PC-3 (cell line): ENCODE measurements around the gene PSMG2. TPM values are rescaled to one million over a fixed set of nuclear protein-coding genes. Genes with fewer than 3 reads are reported as not detected.

Experiments
- ATAC-seq: fragments of 200-7000 bp; cut with Tn5 transposase; 2 replicates; pipeline ENCODE4 v1.9.1; 2020; ENCODE audit warnings: mild to moderate bottlenecking, moderate library complexity
- BruUV-seq: library from RNA; stranded (reverse); fragments of 400-500 nt; replicated peaks from 2 replicates; lab custom pipeline; 2021; lab: Mats Ljungman, UMichigan
- CTCF ChIA-PET: fragments of 300-600 bp; sonication (Branson Sonifier 250); formaldehyde crosslinking; loops from one replicate; lab custom pipeline; 2022; ENCODE audit warnings: antibody characterized with exemption; lab: Charles Lee
- POLR2A ChIA-PET: fragments of 300-600 bp; sonication (Branson Sonifier 250); formaldehyde crosslinking; loops from one replicate; lab custom pipeline; 2022; ENCODE audit warnings: antibody characterized with exemption; ENCODE audit not compliant: unreplicated experiment; lab: Charles Lee
- DNase-seq: peaks from one replicate; pipeline ENCODE4 v3.0.0-alpha.2; 2015
- H2AFZ ChIP-seq: fragments of 300-600 bp; sonication (generic); 2 replicates; pipeline ENCODE4 v1.6.0; 2016; ENCODE audit warnings: antibody characterized with exemption, low read length
- H3F3A ChIP-seq: fragments of 300-600 bp; sonication (generic); one replicate; pipeline ENCODE4 v1.6.0; 2017; ENCODE audit warnings: antibody characterized with exemption, low read length, control low read depth, mild to moderate bottlenecking; ENCODE audit not compliant: unreplicated experiment
- H3K27ac ChIP-seq: fragments of 300-600 bp; sonication (generic); 2 replicates; pipeline ENCODE4 v1.5.1; 2016; ENCODE audit warnings: mild to moderate bottlenecking, low read length
- H3K27me3 ChIP-seq: fragments of 300-600 bp; sonication (generic); 2 replicates; pipeline ENCODE4 v1.6.1; 2016; ENCODE audit warnings: low read length, mixed read lengths
- H3K36me3 ChIP-seq: fragments of 300-600 bp; sonication (generic); 2 replicates; pipeline ENCODE4 v1.6.1; 2016; ENCODE audit warnings: low read depth, mixed run types, low read length, mixed read lengths
- H3K4me1 ChIP-seq: fragments of 300-600 bp; sonication (generic); 2 replicates; pipeline ENCODE4 v1.5.1; 2016; ENCODE audit warnings: low read length; ENCODE audit not compliant: insufficient read depth
- H3K4me2 ChIP-seq: fragments of 300-600 bp; sonication (generic); 2 replicates; pipeline ENCODE4 v1.6.0; 2016; ENCODE audit warnings: low read length
- H3K4me3 ChIP-seq: fragments of 300-600 bp; sonication (generic); 2 replicates; pipeline ENCODE4 v1.5.1; 2016; ENCODE audit warnings: mild to moderate bottlenecking, low read length, mixed read lengths
- H3K79me2 ChIP-seq: fragments of 300-600 bp; sonication (generic); 2 replicates; pipeline ENCODE4 v1.6.1; 2017; ENCODE audit warnings: low read length, mixed read lengths
- H3K9ac ChIP-seq: fragments of 300-600 bp; sonication (generic); 2 replicates; pipeline ENCODE4 v1.6.0; 2016; ENCODE audit warnings: mild to moderate bottlenecking, low read length
- H3K9me2 ChIP-seq: fragments of 300-600 bp; sonication (generic); replicated peaks from 2 replicates; pipeline ENCODE4 v1.6.1; 2016; ENCODE audit warnings: mixed run types, low read length, mixed read lengths
- H3K9me3 ChIP-seq: fragments of 300-600 bp; sonication (generic); 2 replicates; pipeline ENCODE4 v1.6.1; 2016; ENCODE audit warnings: low read length, mixed read lengths
- H4K20me1 ChIP-seq: fragments of 300-600 bp; sonication (generic); 2 replicates; pipeline ENCODE4 v1.6.1; 2016; ENCODE audit warnings: low read length, mixed read lengths
- CTCF ChIP-seq: fragments of 300-600 bp; sonication (generic); conservative IDR thresholded peaks from 2 replicates; pipeline ENCODE4 v1.5.1; 2017; ENCODE audit warnings: antibody characterized with exemption, low read depth, mild to moderate bottlenecking, low read length
- EZH2 ChIP-seq: fragments of 300-600 bp; sonication (generic); IDR thresholded peaks from one replicate; pipeline ENCODE4 v1.6.1; 2017; ENCODE audit warnings: antibody characterized with exemption, mild to moderate bottlenecking, low read length; ENCODE audit not compliant: unreplicated experiment
- EZH2phosphoT487 ChIP-seq: fragments of 300-600 bp; sonication (generic); IDR thresholded peaks from 2 replicates; pipeline ENCODE4 v1.6.1; 2018; ENCODE audit warnings: mild to moderate bottlenecking, antibody characterized with exemption, low read length, borderline replicate concordance
- intact Hi-C: fragments of 100-400 bp; cut with micrococcal nuclease; formaldehyde crosslinking; loops from 2 replicates; pipeline ENCODE4 v1.9.0; 2023
- total RNA-seq: library from RNA; depleted of rRNA; stranded (reverse); fragments of >200 nt; gene quantifications from 2 replicates; pipeline ENCODE4 v1.2.3, GENCODE V29; 2014

PSMG2 gene
- total RNA-seq, 1 experiment from 2014 or later: 93.6 TPM

DNA sequence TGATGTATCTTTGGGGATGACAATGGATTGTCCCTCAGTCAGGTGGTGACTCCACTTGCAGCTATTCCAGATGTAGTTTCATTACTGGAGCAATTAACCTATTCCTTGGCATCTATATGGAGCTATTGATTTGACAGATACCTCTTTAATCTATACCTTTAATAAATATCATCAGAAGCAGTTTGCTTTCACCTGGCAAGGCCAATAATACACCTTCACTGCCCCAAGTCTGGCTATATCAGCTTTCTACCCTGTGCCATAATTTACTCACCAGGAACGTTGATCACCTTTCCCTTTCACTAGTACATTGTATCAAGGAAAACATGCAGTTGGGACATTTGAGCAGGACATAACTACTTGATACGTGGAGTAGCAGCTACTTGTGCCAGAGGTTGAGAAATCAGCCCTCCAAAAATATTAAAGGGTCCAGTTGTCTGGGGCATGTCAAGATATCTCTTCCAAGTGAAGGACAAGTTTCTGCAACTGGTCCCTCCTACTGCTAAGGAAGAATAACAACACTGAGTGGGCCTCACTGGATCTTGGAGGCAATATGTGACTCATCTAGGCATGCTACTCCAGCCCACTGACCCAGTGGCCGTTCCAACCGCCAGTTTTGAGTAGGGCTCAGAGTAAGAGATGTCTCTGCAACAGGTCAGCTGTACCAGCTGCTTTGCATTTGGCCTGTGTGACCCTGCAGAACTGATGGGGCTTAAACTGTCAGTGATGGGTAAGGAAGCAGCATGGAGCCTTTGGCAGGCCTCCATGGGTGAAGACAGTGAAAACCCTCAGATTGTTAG lies 67.0 kb downstream of the PSMG2 start:
- H3K4me3 ChIP-seq: no peak overlapping the region
- no peaks in the 10 kb centered on the region for H3F3A ChIP-seq
- POLR2A ChIA-PET: no interaction called here
- H3K9me2 ChIP-seq: no peaks in the 10 kb centered on the region
- H3K4me2 ChIP-seq: no peak overlapping the region
- intact Hi-C loops: no loop called here
- ATAC-seq (no peak), DNase-seq (no peak)
- H3K27me3 ChIP-seq: no peaks in the 10 kb centered on the region
- H3K79me2 ChIP-seq: no peaks in the 10 kb centered on the region
- H3K9me3 ChIP-seq: no peaks in the 10 kb centered on the region
- H3K27ac ChIP-seq: no peak overlapping the region
- no peak overlapping the region for H2AFZ ChIP-seq
- no peaks in the 10 kb centered on the region for H3K36me3 ChIP-seq
- TF ChIP-seq CTCF: no peak
- no peak for TF ChIP-seq EZH2
- no peak for TF ChIP-seq EZH2phosphoT487
- CTCF ChIA-PET: no interaction called here
- BruUV-seq: no TSS peak
- H4K20me1 ChIP-seq: no peaks in the 10 kb centered on the region
- no peaks in the 10 kb centered on the region; the same call in 1 of the 2 replicates for H3K4me1 ChIP-seq
- no peak overlapping the region for H3K9ac ChIP-seq

GRCh38 chr18:12770469-12771219 lies 67.8 kb downstream of the PSMG2 start:
- BruUV-seq: no TSS peak
- no peak for DNase-seq

DNA sequence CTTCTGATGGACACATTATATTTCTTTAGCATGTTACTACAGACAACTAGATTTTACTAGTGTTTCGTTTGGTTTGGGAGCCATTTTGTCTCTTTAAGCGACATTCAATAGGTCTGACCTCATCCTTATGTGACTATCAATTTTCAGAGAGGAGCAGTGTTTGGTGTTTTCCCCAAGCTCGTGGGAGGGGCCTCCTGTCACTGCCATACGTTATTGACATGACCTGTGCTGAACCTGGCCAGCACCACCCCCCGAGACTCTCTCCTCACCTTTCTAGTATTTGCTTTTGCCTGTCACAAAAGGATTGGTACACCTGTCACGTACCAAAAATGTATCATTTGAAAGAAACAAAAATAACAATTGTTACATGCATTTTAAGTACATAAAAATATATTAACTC lies 69.3 kb downstream of the PSMG2 start:
- no peaks in the 10 kb centered on the region for H3K9me3 ChIP-seq
- intact Hi-C loops: no loop called here
- POLR2A ChIA-PET: no interaction called here
- no peaks in the 10 kb centered on the region for H3K36me3 ChIP-seq
- H3K79me2 ChIP-seq: no peaks in the 10 kb centered on the region
- H3K4me1 ChIP-seq: no peaks in the 10 kb centered on the region; the same call in 1 of the 2 replicates
- H3K4me2 ChIP-seq: no peak overlapping the region
- H3F3A ChIP-seq: no peaks in the 10 kb centered on the region
- no peak overlapping the region for H3K27ac ChIP-seq
- H4K20me1 ChIP-seq: no peaks in the 10 kb centered on the region
- H2AFZ ChIP-seq: no peak overlapping the region
- no peak overlapping the region for H3K9ac ChIP-seq
- H3K9me2 ChIP-seq: no peaks in the 10 kb centered on the region
- H3K27me3 ChIP-seq: no peaks in the 10 kb centered on the region
- no TSS peak for BruUV-seq
- no peak for ATAC-seq
- CTCF ChIA-PET: no interaction called here
- TF ChIP-seq EZH2phosphoT487 (no peak), EZH2 (no peak), CTCF (no peak)
- no peak for DNase-seq
- no peak overlapping the region for H3K4me3 ChIP-seq

More at GRCh38 chr18:12770469-12771219, 67.8 kb downstream of the PSMG2 start:
- Histone ChIP-seq H4K20me1 (no peaks in the 10 kb centered on the region), H3K27me3 (no peaks in the 10 kb centered on the region), H3K9me2 (no peaks in the 10 kb centered on the region), H2AFZ (no peak overlapping the region), H3K36me3 (no peaks in the 10 kb centered on the region), H3K27ac (no peak overlapping the region), H3K9ac (no peak overlapping the region), H3K9me3 (no peaks in the 10 kb centered on the region), H3K4me3 (no peak overlapping the region), H3K4me2 (no peak overlapping the region), H3F3A (no peaks in the 10 kb centered on the region), H3K4me1 (no peaks in the 10 kb centered on the region; the same call in 1 of the 2 replicates), H3K79me2 (no peaks in the 10 kb centered on the region)
- TF ChIP-seq EZH2: no peak
- POLR2A ChIA-PET: interaction anchor here (0.6 kb wide), 1 partner anchor 113 kb away, joined by 3 read pairs; no protein-coding TSS in a partner anchor
- no peak for ATAC-seq
- intact Hi-C loops: no loop called here
- CTCF ChIA-PET: no interaction called here
